IPS DF 4.7 (cell line): ENCODE data around the gene CLSTN3.

ENCODE experiments used
- DNase-seq: peaks from one replicate; pipeline ENCODE4 v3.0.0-alpha.2; 2013; ENCODE audit warnings: low spot score; ENCODE audit errors: extremely low read depth

The CLSTN3 gene

GRCh38 chr12:7129872-7130691 lies at the start of gene CLSTN3:
Gene CLSTN3 (plus strand): TSS chr12:7130371. CDS start chr12:7130649, 278 bp downstream.
- no peak for DNase-seq

GRCh38 chr12:7081037-7081436 lies 49.1 kb upstream of the CLSTN3 start:
- DNase-seq, result no peak

GRCh38 chr12:7083125-7083524 lies 47.0 kb upstream of the CLSTN3 start:
- DNase-seq, result no peak

- DNase-seq, result no peak
Observed at GRCh38 chr12:7089196-7089871, 40.8 kb upstream of the CLSTN3 start.

- DNase-seq, result no peak
Observed at GRCh38 chr12:7090222-7090998, 39.8 kb upstream of the CLSTN3 start.

GRCh38 chr12:7091171-7091570 lies 39.0 kb upstream of the CLSTN3 start:
- no peak for DNase-seq

- no peak for DNase-seq
Observed at GRCh38 chr12:7091660-7092228, 38.4 kb upstream of the CLSTN3 start.

- DNase-seq, result no peak
Observed at GRCh38 chr12:7092229-7092985, 37.8 kb upstream of the CLSTN3 start, which contains the start of gene C1R. Gene C1R (minus strand): TSS chr12:7092445. CDS start chr12:7092388, 57 bp downstream.

GRCh38 chr12:7092986-7093460 lies 37.1 kb upstream of the CLSTN3 start:
- no peak for DNase-seq

GRCh38 chr12:7093486-7093885 lies 36.7 kb upstream of the CLSTN3 start:
- no peak for DNase-seq

GRCh38 chr12:7093892-7094291 lies 36.3 kb upstream of the CLSTN3 start:
- DNase-seq, result no peak

- no peak for DNase-seq
Observed at GRCh38 chr12:7096006-7096932, 33.9 kb upstream of the CLSTN3 start.

- DNase-seq, result no peak
Observed at GRCh38 chr12:7096979-7097378, 33.2 kb upstream of the CLSTN3 start.

GRCh38 chr12:7099290-7099996 lies 30.7 kb upstream of the CLSTN3 start:
- no peak for DNase-seq

- no peak for DNase-seq
Observed at GRCh38 chr12:7100239-7100638, 29.9 kb upstream of the CLSTN3 start.

- DNase-seq, result no peak
Observed at GRCh38 chr12:7101047-7101693, 29.0 kb upstream of the CLSTN3 start.

- DNase-seq, result no peak
Observed at GRCh38 chr12:7101694-7102131, 28.5 kb upstream of the CLSTN3 start.

GRCh38 chr12:7102582-7102981 lies 27.6 kb upstream of the CLSTN3 start:
- DNase-seq, result no peak
